Measurements from ENCODE around the gene TNKS1BP1.

DNA sequence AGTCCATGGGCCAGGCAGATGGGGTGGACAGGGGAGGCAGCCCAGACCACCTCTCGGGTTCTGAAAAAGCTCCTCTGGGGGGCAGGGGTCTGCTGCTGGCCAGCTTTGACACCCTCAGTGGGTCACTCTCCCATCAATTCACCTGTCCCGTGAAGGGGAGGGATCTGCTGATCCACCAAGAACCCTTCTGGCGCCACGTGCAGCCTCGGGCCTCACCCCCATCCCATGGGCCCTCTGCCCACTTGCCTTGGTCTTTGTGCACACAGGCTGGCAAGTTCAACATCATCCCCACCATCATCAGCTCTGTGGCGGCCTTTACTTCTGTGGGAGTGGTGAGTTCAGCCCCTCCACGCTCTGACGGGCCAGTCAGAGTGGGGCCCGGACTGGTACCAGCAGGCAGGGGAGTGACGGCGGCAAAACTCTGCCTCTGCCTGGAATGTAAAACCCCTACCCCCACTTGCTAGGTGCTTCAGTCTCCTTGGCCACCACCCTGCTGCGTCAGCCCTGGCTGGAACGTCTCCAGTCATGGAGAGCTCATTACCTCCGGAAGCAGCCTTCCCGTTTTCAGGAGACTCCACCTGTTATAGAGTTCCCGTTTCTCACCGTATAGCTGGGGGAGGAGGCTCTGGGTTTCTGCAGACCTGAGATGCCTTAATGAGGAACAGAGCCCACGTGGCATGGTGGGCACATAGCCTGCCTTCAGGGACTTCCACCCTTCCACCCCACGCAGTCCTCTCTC, 43.5 kb upstream of the TNKS1BP1 start:
- TF ChIP-seq GATA2 (IDR thresholded peaks at IDR 0.05; ENCODE audit: low read depth, low read length) (no peak), GATA3 (IDR thresholded peaks at IDR 0.05; ENCODE audit: low read depth, low read length) (no peak)

All from SH-SY5Y (cell line).